Measurements from ENCODE around the gene EPHA1.

- TF ChIP-seq, protein P1, sequence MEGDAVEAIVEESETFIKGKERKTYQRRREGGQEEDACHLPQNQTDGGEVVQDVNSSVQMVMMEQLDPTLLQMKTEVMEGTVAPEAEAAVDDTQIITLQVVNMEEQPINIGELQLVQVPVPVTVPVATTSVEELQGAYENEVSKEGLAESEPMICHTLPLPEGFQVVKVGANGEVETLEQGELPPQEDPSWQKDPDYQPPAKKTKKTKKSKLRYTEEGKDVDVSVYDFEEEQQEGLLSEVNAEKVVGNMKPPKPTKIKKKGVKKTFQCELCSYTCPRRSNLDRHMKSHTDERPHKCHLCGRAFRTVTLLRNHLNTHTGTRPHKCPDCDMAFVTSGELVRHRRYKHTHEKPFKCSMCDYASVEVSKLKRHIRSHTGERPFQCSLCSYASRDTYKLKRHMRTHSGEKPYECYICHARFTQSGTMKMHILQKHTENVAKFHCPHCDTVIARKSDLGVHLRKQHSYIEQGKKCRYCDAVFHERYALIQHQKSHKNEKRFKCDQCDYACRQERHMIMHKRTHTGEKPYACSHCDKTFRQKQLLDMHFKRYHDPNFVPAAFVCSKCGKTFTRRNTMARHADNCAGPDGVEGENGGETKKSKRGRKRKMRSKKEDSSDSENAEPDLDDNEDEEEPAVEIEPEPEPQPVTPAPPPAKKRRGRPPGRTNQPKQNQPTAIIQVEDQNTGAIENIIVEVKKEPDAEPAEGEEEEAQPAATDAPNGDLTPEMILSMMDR (IDR thresholded peaks at IDR 0.05; ENCODE audit: insufficient read depth, low read depth, low read length): no peak
- TF ChIP-seq EZH2 (IDR thresholded peaks at IDR 0.05; ENCODE audit: insufficient read depth, low read length): no peak
These were observed 46.3 kb downstream of the EPHA1 start, which contains the start of gene FAM131B for GRCh38 chr7:143362131-143363015.

Measured in astrocyte (in vitro differentiated cells and primary cell).